Fibroblast of lung (primary cell): ENCODE results near the gene PATJ.

Experiments
- CTCF ChIP-seq, 2 donors: IDR thresholded peaks in 1 of 2; conservative IDR thresholded peaks in 1 of 2; 1 replicate in 1 of 2; 2 replicates in 1 of 2; pipeline ENCODE4 v1.5.1; 2011 to 2012; ENCODE audit warnings: low read length in 2 of 2, control low read depth in 1 of 2, inconsistent platforms in 1 of 2, low read depth in 1 of 2, mild to moderate bottlenecking in 1 of 2
- EZH2 ChIP-seq: IDR thresholded peaks from 2 replicates; pipeline ENCODE4 v1.5.1; 2012; ENCODE audit warnings: low read length, control low read depth, mild to moderate bottlenecking; ENCODE audit errors: missing control alignments

GRCh38 chr1:62110198-62110817 is 368.0 kb downstream of the PATJ start:
- TF ChIP-seq CTCF (conservative IDR thresholded peaks at IDR 0.05 in 1 of 2, IDR thresholded peaks at IDR 0.05 in 1 of 2; ENCODE audit: low read depth in 1 of 2, low read length in 2 of 2) (no peak), EZH2 (no peak)
